ENCODE data around the gene RASGRF1.

DNA sequence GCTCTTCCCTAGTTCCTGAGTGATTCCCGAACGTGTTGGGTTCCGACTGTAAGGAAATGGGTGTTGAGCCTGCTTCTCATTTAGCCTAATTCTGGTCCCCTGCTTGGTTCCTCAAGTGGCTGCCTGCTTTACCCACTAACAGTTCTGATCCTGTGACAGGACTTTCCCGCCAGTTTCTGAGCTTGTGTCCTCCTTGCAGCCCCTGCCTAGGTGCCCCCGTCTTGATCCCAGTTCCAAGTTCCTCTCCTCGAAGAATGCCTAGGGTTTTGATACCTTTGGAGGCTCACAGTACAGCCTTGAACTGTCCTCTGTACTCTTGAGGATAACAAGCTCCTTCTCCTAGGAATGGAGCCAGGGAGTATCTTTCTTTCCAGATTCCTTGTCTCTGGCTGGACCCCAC is 12.0 kb upstream of the RASGRF1 start:
- TF ChIP-seq CTCF (conservative IDR thresholded peaks at IDR 0.05) (no peak), ZFX (IDR thresholded peaks at IDR 0.05) (no peak)

Measured in C4-2B (cell line).